KOPT-K1 (cell line): ENCODE data around the gene ANKRD49.

Experiments used
- H3K27ac ChIP-seq: fragments of 200-600 bp; sonication (generic); 2 replicates; pipeline ENCODE4 v1.5.1; 2016; ENCODE audit warnings: antibody characterized with exemption, mild to moderate bottlenecking, low read depth, low read length; ENCODE audit not compliant: poor library complexity, severe bottlenecking
- H3K36me3 ChIP-seq: fragments of 200-600 bp; sonication (generic); 2 replicates; pipeline ENCODE4 v1.5.1; 2017; ENCODE audit warnings: antibody characterized with exemption, mild to moderate bottlenecking, low read length, moderate library complexity; ENCODE audit not compliant: insufficient read depth
- H3K9me3 ChIP-seq: fragments of 200-600 bp; sonication (generic); 2 replicates; pipeline ENCODE4 v1.5.1; 2017; ENCODE audit warnings: antibody characterized with exemption, low read length, mild to moderate bottlenecking; ENCODE audit not compliant: insufficient read depth, poor library complexity, severe bottlenecking

Gene ANKRD49

GRCh38 chr11:94545264-94546161, 51.7 kb downstream of the ANKRD49 start:
- Histone ChIP-seq H3K27ac (peak overlapping the region; percentile 95), H3K36me3 (peaks cover 34% of the 10 kb centered on the region), H3K9me3 (no peaks in the 10 kb centered on the region)

- peaks cover 34% of the 10 kb centered on the region for H3K36me3 ChIP-seq
- peak overlapping the region; percentile 95 for H3K27ac ChIP-seq
- H3K9me3 ChIP-seq = no peaks in the 10 kb centered on the region
These were observed 52.3 kb downstream of the ANKRD49 start for GRCh38 chr11:94546162-94546470.

- Histone ChIP-seq H3K36me3 (peaks cover 34% of the 10 kb centered on the region), H3K27ac (no peak overlapping the region), H3K9me3 (no peaks in the 10 kb centered on the region)
These were observed 53.1 kb downstream of the ANKRD49 start for GRCh38 chr11:94546886-94547285.

GRCh38 chr11:94549146-94549545, 55.4 kb downstream of the ANKRD49 start:
- Histone ChIP-seq H3K36me3 (peaks cover 34% of the 10 kb centered on the region), H3K27ac (no peak overlapping the region), H3K9me3 (no peaks in the 10 kb centered on the region)
